ENCODE measurements around the gene UNC13A.
"Not testable (repeated sequence)": the region's sequence is repeated elsewhere in the genome, so short reads cannot be mapped to it uniquely, and the experiment has no call there.

Gene UNC13A

DNA sequence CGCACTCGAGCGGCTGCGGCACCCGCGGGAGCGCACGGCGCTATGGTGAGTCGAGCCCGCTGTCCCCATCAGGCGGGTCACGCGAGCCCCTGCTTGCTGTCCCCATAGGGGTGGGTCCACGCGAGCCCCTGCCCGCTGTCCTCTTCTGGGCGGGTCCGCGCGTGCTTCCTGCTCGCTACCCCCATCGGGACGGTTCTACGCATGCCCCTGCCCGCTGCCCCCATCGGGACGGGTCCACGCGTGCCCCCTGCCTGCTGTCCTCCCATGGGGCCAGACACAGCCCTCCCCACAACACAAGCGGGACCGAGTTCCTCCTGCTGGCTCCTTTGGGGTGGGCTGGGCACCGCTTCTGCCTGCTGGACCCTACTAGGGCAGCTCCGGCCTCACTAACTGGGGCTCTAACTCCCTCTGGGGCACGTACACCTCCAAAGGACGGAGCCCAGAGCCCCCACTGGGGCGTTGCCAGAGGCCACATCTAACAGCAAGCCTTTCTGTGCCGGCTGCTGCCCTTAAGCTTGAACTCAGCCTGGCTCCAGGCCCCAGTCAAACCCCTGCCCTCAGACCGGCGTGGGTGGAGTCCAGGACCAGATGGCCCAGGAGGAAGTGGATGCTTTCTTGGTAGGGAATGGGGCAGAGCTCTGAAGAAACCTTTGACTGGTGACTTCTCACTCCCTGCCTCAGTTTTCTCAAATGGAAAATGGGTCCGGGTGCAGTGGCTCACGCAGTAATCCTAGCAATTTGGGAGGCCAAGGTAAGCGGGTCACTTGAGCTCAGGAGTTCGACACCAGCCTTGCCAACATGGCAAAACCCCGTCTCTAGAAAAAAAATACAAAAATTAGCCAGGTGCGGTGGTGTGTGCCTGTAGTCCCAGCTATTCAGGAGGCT lies 132.0 kb downstream of the UNC13A start:
- no peak for DNase-seq (ENCODE audit: low spot score in 2 of 2)
- Mint-ChIP-seq H3K36me3 (ENCODE audit: insufficient read depth) (peaks cover 15% of the 10 kb centered on the region), H3K9me3 (no peaks in the 10 kb centered on the region), H3K4me3 (peak overlapping the region; percentile 83), H3K27ac (ENCODE audit: low read depth) (no peak overlapping the region), H3K27me3 (no peaks in the 10 kb centered on the region), H3K4me1 (peaks cover 22% of the 10 kb centered on the region)
- ATAC-seq (replicated peaks; ENCODE audit: extremely low read depth, poor library complexity, severe bottlenecking), result peak; percentile 15

- H3K36me3 Mint-ChIP-seq (ENCODE audit: insufficient read depth), result peaks cover 9% of the 10 kb centered on the region
- DNase-seq (ENCODE audit: low spot score in 2 of 2), result peak; percentile 95
Measured at GRCh38 chr19:17555480-17555928, 132.7 kb downstream of the UNC13A start, which contains the start of gene COLGALT1. Gene COLGALT1 (plus strand): TSS chr19:17555649. CDS start chr19:17555714, 65 bp downstream.

DNA sequence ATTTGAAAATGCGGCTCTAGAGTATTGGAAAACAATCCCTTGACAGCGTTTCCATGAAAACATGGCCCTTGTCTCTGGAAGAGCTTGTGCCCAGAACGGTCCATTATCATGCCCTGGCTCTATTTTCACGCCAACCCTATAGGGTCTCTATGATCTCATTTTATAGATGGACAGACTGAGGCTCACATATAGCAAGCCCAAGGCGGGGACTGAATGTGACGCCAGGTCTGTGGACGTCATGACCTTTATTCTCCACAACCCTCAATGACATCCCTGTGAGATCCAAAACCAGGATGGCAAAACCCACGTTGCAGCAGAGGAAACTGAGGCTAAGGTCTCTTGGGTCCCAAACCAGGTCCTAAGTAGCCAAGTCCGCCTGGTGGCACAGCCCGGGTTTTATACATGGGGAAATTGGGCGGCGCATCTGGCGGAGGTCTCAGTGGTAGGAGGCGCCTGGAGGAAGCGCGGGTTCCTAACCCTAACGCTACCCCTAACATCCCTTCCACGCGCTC lies 133.1 kb downstream of the UNC13A start:
- no peak for ATAC-seq (replicated peaks; ENCODE audit: extremely low read depth, poor library complexity, severe bottlenecking)
- Mint-ChIP-seq H3K27me3 (no peaks in the 10 kb centered on the region), H3K4me1 (peaks cover 16% of the 10 kb centered on the region)

More at GRCh38 chr19:17555480-17555928, 132.7 kb downstream of the UNC13A start, which contains the start of gene COLGALT1:
- Mint-ChIP-seq H3K4me3 (peak within 1 kb of the TSS; percentile 83), H3K4me1 (peaks cover 21% of the 10 kb centered on the region), H3K27ac (ENCODE audit: low read depth) (peak within 1 kb of the TSS; percentile 13), H3K9me3 (no peaks in the 10 kb centered on the region), H3K27me3 (no peaks in the 10 kb centered on the region)
- peak; percentile 99 for ATAC-seq (replicated peaks; ENCODE audit: extremely low read depth, poor library complexity, severe bottlenecking)

DNA sequence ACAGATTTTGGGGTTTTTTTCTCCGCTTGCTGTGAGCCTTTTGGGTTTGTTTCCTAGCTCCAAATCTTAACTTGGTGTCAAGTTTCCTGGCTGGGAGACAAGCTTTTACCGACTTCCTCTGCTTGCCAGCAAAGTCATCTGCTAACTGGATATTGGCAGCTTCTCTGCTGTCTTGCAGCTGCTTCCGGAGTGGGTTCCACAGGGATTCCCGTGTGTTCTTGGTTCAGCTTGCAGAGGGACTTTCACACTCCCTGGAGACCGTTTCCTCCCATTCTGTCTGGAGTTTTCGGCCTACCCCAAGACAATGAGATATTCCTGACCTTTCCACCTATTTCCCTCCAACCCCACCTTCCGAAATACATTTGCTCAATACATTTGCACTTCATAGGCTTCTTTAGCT lies 134.9 kb downstream of the UNC13A start:
- peaks cover 3% of the 10 kb centered on the region for H3K36me3 Mint-ChIP-seq (ENCODE audit: insufficient read depth)
- no peak overlapping the region for H3K4me3 Mint-ChIP-seq
- H3K9me3 Mint-ChIP-seq, result no peaks in the 10 kb centered on the region
- ATAC-seq (replicated peaks; ENCODE audit: extremely low read depth, poor library complexity, severe bottlenecking), result no peak
- H3K27me3 Mint-ChIP-seq, result no peaks in the 10 kb centered on the region
- no peak for DNase-seq (ENCODE audit: low spot score in 2 of 2)
- peaks cover 12% of the 10 kb centered on the region for H3K4me1 Mint-ChIP-seq
- no peak overlapping the region for H3K27ac Mint-ChIP-seq (ENCODE audit: low read depth)

More for the DNA sequence above, 133.1 kb downstream of the UNC13A start:
- H3K4me3 Mint-ChIP-seq, result peak overlapping the region; percentile 83
- peak overlapping the region; percentile 13 for H3K27ac Mint-ChIP-seq (ENCODE audit: low read depth)
- DNase-seq (ENCODE audit: low spot score in 2 of 2), result no peak
- peaks cover 5% of the 10 kb centered on the region for H3K36me3 Mint-ChIP-seq (ENCODE audit: insufficient read depth)
- no peaks in the 10 kb centered on the region for H3K9me3 Mint-ChIP-seq

- ATAC-seq (replicated peaks; ENCODE audit: extremely low read depth, poor library complexity, severe bottlenecking); H3K4me3 Mint-ChIP-seq; H3K9me3 Mint-ChIP-seq; H3K27ac Mint-ChIP-seq (ENCODE audit: low read depth); H3K27me3 Mint-ChIP-seq; DNase-seq (ENCODE audit: low spot score in 2 of 2); H3K36me3 Mint-ChIP-seq (ENCODE audit: insufficient read depth): not testable (repeated sequence)
- H3K4me1 Mint-ChIP-seq, result peaks cover 12% of the 10 kb centered on the region
Measured at GRCh38 chr19:17552735-17553134, 135.4 kb downstream of the UNC13A start.
